Measurements from ENCODE around the gene DLG5.

GRCh38 chr10:77936697-77937567 lies 10.4 kb upstream of the DLG5 start:
- TF ChIP-seq CTCF (IDR thresholded peaks at IDR 0.05) (no peak), POLR2A (IDR thresholded peaks at IDR 0.05) (no peak), POLR2AphosphoS5 (IDR thresholded peaks at IDR 0.05) (no peak)
